ENCODE data around the gene KAZN.
A peak's percentile ranks its signal among the peaks of the same experiment; 100 is the strongest.

DNA sequence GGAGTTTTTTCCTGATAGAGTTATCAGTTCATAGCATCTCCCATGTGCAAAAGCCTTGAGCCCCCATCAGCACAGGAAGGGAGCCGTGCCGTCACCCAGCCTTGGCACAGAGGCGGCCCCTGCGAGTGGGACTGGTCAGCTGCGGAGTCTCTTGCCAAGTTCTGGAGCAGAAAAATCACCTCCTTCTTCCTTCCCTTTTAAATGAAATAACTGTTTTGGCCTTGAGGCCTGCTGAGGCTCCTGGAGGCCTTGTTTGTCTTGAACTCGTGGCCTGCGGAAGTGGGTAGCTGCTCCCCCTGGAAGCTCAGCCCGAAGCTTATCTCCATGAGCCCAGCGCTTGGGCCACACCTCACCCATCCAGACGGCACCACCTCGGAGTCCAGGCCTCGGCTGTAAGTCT is 409.4 kb downstream of the KAZN start:
- TF ChIP-seq, protein P1, sequence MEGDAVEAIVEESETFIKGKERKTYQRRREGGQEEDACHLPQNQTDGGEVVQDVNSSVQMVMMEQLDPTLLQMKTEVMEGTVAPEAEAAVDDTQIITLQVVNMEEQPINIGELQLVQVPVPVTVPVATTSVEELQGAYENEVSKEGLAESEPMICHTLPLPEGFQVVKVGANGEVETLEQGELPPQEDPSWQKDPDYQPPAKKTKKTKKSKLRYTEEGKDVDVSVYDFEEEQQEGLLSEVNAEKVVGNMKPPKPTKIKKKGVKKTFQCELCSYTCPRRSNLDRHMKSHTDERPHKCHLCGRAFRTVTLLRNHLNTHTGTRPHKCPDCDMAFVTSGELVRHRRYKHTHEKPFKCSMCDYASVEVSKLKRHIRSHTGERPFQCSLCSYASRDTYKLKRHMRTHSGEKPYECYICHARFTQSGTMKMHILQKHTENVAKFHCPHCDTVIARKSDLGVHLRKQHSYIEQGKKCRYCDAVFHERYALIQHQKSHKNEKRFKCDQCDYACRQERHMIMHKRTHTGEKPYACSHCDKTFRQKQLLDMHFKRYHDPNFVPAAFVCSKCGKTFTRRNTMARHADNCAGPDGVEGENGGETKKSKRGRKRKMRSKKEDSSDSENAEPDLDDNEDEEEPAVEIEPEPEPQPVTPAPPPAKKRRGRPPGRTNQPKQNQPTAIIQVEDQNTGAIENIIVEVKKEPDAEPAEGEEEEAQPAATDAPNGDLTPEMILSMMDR (IDR thresholded peaks at IDR 0.05 in 8 of 11, conservative IDR thresholded peaks at IDR 0.05 in 3 of 11): no peak
- TF ChIP-seq POLR2A (IDR thresholded peaks at IDR 0.05): no peak
- peak; percentile 82 to 86 (median 82) for TF ChIP-seq POLR2AphosphoS5 (IDR thresholded peaks at IDR 0.05)
